Activated CD4-positive, alpha-beta T cell treated with anti-CD3 and anti-CD28 coated beads, Interleukin-2, Interleukin-4, amounts not matched to agents 100 ng/mL and 50 ng/mL, durations not matched to agents 16 hours and 8 hours (primary cell): ENCODE data around the gene PRKCE.

Experiments used
- DNase-seq: peaks from one replicate; pipeline ENCODE4 v3.0.0-alpha.2; 2020; ENCODE audit warnings: low spot score

The PRKCE gene

DNA sequence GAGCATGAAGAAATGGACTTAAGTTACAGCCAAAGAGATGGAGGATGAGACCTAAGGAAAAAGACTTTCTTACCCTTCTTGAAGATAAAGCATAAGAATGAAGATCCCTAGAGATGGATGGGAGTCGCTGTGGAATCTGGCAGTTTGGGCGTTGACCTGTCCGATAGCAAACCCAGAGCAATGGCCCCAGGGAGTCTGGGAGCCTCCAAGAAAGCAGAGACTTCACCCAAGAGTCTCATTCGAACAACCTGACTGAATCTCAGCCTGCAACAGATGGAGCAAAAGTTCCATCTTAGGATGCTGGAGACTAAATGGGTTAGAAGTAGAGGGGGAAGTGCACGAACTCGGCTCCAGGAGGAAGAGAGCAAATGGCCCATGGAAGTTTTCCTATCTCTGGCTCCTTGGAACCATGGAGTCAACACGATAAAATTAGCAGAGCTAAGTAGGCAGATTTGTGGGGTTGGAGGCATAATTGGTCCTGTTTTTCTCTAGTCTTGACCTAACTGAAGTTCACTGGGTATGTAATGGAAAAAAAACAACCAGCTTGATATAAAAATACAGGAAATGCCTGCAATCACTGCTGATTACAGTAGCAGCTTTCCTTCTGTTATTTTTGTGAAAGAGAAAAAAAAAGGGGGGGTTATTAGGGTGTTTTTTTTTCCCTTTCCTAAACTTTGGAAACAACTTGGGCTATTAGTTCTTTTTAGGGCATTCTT, 467.3 kb downstream of the PRKCE start:
- no peak for DNase-seq

DNA sequence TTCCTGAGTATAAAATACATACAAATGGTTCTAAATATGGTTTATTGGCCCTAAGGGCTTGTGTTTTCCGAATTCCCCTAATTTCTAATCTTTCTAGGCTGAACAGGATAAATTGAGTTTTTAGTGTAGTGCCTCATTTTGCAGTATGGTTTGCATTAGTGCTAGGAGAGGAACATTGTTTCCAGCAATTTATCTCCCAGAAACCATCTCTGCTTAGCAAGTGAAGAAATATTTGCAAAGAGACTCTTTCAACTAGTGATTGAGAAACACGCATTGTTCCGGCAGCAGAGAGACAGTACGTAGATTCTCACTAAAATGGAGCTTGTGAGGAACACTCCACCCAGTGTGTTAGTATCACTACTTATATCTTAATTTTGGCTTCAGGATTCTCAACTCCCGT, 468.0 kb downstream of the PRKCE start:
- DNase-seq, result no peak

DNA sequence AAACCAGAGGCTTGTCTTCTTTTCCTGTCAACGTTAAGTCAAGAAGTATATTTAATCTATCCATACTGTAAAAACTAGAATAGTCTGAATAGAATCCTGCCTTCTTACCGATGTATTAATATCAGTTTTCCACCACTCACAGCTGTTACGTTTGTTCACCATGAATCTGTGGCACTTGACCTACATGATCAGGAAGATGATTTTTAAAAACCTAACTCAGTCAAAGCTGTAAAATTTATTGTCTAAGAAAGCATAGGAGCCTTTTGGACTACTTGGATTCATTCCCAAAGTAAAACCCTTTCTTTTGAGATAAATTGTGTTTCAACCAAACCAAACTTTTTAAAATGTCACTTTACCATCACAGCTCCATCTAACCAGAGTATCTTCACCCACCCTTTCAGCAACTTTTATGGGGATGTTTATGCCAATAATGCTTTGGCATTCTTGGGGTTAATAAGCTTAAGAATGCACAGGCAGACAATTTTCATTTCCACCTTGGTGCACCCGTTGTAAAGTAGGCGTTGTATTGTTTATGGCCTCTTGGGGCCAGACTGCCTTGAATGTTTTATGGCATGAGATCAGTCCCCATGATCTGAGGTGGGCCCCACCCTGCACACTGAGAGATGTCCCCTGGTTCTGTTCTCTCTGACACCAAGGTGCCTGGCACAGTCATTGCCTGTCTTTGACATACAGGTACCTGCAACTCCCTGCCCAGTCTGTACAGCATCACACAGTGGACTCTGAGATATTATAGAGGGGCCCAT, 469.5 kb downstream of the PRKCE start:
- DNase-seq, result no peak

DNA sequence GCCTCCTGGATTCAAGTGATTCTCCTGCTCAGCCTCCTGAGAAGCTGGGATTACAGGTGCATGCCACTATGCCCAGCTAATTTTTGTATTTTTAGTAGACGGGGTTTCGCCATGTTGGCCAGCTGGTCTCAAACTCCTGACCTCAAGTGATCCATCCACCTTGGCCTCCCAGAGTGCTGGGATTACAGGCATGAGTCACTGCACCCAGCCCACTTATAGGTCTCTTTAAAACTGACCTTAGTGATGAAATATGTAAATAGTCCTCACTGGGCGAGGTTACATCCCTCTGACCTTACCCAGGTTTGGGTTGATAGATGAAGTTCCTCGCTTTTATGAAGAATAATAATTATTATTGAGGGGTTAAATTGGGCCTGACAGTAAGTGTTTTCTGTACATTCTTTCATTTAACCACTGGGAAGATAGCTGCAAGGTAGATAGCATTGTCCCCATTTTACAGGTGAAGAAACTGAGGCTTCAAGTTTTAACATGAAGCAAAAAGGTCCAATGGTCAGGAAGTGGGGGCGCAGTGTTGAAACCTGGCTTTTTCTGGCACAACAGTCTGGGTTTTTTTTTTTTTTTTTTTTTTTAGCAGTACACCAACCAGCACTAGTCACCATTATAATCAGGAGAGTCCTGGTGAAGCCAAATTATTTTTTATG, 471.0 kb downstream of the PRKCE start:
- DNase-seq, result no peak

DNA sequence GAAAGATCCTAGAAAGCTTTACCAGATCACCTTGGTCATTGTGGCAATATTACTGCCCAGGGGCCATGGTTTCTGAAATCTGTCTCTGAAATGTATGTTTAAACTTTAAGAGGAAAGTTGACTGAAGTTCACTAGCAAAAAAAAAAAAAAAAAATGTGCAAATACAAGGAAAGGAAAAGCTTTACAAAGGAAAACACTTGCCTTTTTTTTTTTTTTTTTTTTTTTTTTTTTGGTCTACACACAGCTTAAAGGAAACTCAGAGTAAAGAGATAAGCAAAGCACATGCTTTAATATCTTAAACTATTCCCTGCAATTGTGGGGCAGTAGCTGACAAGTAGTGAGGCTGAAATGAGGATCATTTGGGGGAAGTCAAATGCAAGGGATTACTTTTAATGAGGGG, 471.5 kb downstream of the PRKCE start:
- no peak for DNase-seq

DNA sequence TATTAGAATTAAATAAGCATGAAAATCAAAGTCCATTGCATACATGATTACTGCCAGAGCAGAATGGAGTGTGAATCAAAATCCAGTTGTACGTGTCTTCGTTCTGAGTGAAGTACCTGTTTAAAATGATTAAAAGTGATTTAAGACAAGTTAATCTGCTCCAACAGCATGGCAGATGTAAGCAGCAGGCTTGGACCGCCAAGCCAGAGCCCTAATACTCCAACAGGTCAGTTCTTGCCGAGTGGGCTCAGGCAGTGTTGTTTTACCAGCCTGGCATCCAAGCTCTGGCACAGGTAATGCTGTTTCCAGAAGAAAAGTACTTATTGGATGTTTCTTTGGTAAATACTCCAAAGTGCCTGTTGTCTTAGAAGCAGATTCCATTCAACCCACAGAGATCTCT, 474.3 kb downstream of the PRKCE start:
- DNase-seq, result no peak

DNA sequence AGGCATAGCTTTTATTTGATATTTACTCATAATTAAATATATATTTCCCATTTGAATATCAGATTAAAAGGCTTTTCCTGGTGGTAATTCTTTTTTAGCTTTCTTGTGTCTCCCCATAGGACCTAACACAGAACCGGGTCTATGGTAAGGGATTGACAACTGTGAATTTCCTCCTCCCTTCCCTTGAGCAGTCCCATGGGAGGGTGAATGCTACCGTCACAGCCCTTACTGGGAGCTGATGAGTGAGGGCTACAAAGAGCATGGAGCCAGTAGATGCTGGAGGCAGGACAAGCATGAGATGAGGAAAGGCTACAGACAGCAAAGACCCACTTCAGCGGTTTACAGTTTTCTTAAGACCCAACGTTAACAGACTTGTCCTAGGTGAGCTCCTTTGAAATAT, 475.1 kb downstream of the PRKCE start:
- DNase-seq, result no peak

DNA sequence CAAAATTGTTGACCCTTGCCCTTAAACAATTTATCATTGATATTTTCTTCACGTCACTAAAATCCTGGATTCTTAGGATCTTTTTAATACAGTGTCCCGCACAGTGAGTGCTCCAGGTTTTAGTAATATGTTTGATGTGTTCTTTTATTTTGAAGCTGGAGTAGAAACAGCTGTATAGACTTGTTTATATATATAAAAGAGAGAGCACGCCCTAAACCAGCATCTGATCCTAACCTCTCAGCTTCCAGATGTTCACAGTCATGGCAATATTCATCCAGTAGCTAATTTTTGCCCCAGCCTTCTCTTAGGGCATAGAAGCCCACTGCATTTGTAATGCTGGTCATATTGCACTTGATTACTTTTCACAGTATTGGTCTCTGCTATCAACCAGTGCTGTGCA, 475.7 kb downstream of the PRKCE start:
- DNase-seq, result no peak

DNA sequence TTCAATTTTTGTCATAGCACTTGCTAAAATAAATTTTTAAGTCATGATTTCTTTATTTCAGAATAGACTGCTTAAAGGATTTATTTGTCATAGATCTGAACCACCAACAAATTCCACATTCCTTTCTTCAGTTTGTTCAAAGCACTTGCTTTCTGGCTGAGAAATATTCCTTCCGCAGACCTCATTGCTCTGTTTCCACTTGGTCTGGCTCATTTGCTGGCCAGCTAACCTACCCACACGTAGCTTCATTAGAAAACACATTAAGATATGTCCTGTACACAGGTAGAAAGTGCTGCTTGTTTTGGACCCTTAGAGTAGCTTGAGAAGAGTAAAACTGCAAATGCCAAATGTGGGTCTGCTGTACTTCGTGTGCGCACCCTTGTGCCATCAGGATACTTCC, 479.0 kb downstream of the PRKCE start:
- DNase-seq, result no peak

DNA sequence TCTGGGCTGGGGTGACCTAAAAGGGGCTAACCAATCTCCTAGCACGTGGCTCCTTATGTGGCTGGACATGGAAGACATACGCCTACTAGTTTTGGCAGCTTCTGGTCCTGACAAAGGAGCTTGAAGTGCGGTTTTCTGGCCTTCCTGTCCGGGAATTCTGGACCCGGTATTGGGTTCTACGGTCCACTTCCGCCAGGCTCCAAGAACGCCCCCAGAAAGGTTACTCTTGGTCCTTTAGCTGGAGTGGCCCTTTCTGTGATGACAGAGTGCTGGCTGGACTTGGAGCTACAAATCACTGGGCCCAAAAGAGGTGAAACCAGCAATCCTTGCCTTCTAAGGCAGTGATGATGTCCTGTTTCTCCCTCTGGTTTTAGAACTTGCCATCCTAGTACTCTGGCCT, 481.5 kb downstream of the PRKCE start:
- no peak for DNase-seq

DNA sequence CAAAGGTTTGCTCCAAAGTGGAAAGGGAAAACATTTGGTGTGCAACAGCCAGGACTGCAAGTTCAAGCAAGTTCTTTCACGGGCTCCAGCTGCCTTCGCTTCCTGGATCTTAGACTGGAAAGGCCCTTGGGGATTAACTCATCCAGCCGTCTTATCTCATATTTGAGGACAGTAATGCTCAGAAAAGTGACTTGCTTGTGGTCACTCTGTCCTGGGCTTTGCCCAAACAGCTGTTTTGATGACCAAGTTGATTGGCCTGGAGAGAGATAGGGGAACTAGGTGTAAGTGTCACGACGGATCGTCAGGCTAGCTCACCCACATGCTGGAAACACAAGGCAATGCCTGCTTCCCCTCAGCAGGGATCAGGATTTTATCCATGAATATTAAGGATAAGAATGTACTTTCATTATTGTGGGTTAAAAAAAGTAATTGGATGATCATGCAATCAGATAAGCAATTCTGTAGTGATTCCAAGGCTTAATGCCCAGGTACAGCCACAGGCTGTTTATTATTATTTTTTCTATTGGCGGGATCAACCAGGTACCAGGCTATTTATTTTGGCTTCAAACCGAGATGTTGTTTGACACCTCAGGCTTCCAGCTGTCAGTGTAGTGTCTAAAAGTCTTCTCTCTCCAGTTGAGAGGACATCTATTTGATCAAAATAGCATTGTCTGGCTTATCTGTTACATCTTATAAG, 483.2 kb downstream of the PRKCE start:
- no peak for DNase-seq

DNA sequence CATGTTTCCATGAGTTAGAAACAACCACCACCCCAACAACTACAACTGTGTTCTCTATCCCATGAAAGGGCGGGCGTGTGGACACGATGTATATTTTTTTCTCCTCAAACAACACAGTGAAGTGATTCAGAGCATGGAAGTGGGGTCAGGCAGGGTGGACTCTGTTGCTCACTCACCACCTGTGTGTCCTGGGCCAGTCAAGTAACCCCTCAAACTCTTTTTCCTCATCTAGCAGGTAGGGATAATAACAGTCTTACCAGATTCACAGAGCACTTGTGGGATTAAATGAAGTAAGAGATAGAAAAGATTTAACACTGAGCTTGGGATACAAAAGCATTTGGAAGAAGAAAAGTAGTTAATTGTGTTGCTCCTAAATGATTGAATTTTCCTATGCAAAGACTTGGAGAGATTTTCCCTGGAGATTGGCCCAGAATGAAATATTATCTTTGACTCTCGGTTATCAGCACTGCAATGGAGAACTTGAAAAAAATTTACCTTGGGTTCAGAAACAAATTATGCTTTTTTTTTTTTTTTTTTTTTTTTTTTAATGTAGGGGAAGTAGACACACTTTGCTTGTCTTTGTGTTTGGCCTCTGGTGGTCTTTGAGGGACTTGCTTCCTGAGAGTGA, 483.9 kb downstream of the PRKCE start:
- DNase-seq, result no peak

DNA sequence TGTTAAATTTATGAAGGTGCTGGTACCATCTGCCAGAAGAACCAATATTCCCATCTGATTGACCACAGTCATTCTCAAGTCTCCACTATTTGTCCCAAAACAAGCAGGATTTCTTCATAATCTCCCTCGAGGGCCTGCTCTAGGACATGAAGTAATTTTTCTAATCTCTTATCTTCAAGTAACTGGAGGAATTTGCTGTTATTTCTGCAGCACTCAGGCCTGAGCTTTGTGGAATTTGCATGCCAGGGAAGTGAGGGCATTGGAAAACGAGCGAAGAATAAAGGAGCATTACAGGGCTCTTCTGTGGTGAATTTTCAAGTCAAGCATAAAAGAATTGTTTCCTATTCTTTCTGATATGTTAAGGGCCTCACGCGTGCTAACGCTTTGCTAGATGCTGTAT, 484.5 kb downstream of the PRKCE start:
- DNase-seq, result no peak

DNA sequence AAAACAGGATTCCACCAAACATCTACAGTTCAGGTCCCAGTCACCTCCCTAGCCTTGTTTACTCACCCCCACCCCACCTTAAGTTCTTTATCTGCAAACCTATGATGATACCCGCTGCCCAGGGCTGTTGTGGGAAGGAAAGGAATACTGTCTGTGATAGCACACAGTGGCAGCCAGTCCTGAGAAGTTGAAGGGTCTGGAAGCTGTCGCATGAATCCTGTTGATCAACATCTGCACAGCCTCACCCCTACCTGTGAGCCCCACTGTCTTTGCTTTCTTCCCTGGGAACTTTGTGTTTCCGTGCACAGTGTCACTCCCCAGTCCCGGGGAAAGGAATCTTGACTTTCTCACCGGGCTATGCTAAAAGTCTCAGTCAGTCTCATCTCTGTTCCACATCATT, 485.0 kb downstream of the PRKCE start:
- DNase-seq, result no peak

DNA sequence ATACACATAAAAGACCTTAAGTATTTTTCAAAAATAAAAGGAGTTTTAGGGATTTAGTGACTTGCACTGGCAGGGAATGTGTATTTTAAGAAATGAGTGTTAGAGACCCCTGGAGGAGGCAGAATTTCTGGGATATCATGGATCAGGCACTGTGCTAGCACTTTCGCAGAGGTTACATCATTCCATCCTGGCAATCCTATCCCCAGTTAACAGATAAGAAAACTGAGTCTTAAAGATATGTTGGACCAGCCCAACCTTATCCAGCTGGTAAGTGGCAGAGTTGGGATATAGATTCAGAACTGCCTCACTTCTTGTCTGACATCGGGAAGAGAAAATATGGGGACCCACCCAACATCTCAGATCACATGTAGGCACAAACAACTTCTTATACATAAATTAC, 485.5 kb downstream of the PRKCE start:
- no peak for DNase-seq

DNA sequence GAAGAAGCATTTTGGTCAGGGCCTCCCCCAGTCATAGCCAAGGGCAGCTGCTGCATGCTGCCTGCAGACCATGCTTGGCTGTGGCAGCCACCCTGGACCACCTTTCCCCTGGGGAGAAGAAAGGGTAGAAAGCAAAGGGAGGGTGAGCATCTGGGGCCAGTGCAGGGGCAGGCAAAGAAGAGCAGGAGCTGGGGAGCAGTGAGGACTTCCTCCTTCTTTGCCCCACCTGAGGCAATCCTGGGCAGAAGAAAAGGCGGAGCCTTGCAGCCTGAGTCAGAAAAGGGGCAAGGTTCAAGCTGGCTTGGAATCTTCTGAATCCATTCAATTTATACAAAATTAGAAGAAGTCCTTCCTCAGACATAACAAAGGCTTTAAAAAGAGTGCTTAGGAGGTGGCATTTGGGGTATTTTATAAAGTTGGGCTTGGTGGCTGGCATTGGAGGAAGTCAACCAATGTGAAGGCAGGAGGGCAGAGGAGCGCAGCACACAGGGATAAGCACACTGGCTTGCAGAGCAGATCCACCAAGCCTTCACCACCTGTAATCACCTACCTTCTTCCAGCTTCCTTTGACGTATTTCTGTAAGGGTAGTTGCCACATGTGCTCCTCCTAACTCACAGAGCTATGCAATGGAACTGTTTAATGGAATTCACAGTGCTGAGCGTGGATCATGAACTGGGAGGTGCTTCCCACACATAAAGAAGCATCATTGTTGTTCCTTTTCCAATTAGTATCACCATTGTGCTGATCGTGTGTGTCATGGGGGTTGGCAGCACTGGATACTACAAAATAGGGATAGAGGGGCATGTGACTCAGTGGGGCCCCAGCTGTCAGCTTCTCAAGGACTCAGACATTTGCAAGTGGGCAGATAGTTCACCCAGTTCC, 491.3 kb downstream of the PRKCE start:
- no peak for DNase-seq

DNA sequence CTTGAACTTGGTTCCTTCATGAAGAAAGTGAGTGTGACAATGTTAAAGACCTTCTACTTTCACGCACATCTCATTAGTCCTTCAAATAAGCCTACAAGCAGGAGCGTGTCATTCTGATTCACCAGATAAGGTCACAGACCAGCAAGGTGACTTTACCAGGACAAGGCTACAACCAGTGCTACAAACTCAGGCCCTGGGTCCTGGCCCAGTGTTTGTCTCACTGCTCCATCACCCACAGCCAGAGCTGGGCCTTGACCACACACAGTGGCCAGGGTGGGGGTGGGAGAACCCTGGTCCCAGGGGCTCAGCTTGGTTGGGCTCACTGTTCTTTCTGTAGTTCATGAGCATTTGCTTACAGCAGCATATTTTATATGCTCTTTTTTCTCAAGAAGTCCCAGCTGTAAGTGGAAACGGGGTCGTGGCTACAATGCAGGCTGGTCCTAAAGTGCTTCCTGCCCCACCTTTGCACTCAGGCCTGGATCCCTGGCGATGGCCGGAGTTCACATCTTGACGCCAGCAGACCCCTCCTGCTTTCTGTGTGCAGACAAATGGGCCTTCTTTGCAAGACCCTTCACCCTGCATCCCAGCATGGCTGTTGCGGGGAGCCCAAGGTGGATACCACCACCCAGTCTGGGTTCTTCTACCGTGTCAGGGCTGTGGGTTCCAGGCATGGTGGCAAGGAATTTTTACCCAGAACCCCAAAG, 492.1 kb downstream of the PRKCE start:
- DNase-seq, result no peak

DNA sequence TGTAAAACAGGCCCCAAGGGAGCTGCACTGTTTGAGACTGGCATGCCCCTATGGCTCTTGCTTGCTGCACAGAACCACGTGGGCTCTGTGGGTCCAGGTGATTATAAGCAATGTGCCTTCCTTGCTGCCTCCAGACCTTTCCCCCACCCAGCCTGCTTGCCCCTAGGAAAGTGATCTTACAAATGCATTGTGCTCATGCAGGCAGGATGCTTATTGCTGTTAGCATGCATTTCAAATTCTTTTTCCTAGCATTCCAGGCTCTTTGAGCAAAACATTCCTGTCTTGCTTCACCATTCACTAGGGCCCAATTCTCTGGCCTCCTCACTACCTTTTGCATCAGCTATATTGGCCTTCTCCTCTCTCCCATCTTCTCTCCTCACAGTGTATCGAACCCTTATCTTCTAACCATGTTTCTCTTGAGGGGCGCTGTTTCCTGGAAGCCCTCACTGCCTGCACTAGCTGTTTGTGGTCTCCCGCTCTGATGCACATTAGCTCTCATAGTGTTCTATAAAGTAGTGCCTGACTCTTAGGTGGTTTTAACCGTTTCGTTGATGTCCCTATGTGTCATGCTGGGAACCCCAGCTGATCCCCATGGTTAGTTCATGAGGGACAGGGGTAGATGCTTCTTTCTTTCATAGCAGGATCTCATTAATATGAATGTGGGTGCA, 492.8 kb downstream of the PRKCE start:
- peak; percentile 9 for DNase-seq

DNA sequence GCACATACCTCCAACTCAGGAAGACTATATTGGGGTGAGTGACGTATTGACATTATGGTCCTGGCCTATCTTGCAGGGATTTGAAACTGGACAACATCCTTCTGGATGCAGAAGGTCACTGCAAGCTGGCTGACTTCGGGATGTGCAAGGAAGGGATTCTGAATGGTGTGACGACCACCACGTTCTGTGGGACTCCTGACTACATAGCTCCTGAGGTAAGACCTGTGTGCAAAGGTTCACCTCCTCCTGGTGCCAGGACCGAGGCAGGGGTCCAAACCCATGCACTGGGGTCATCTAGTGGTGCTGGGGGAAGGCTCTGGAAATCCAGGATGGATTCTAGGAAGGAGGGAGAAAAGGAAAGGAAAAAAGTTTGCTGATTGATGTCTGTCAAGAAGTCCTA, 493.5 kb downstream of the PRKCE start:
- no peak for DNase-seq

DNA sequence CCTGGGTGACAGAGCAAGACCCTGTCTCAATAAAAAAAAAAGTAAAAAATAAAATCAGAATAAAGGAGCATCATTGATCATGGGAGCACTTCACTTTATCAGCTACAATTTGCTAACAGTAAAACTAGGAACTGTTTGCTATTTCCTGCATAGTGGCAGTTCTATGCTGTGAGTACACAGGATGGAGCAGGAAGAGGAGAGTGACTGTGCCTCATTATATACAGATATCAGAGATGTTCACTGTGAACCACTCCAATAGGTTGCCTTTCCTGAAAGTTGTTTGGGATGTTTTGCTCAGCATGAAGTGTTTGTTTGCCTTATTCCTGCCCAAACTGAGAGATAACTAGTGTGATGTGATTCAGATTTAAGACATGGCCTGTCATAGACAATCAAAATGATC, 494.4 kb downstream of the PRKCE start:
- no peak for DNase-seq
